GM21825 (cell line): ENCODE results near the gene MRGPRE.

Experiments
- ATAC-seq: cut with Tn5 transposase; IDR thresholded peaks from one replicate; pipeline ENCODE4 v1.9.1; 2021; ENCODE audit warnings: mild to moderate bottlenecking, moderate library complexity; ENCODE audit not compliant: unreplicated experiment

The MRGPRE gene

DNA sequence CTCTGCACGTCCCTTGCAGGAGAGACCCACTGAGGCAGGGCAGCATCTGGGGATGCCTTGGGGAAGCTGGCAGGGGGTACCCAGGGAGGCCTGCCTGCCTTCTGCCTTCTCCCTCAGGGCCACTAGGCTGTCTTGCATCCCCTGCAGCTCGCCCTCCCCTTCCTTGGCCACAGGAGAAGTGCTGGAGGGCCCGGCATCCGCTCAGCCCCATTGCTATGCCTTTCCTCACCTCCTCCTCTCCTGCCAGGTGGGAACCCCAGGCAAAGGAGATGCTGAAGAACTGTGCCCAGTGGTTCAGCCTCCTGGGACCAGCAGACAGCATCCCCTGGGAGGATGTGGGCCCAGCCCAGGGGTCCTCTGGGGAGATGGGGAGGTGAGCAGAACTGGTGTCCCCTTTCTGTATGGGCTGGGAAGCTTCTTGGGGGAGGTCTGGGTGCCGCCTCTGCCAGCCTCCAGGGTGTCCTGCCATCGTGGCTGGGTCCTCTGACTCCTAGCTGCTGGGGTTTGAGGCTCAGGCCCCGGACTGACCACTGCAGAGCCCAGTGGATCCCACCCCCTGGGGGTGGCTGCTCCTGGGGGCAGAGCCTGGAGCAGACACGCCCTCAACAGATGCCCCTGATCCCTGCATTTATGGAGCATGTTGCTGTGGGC lies 34.2 kb downstream of the MRGPRE start:
- no peak for ATAC-seq

DNA sequence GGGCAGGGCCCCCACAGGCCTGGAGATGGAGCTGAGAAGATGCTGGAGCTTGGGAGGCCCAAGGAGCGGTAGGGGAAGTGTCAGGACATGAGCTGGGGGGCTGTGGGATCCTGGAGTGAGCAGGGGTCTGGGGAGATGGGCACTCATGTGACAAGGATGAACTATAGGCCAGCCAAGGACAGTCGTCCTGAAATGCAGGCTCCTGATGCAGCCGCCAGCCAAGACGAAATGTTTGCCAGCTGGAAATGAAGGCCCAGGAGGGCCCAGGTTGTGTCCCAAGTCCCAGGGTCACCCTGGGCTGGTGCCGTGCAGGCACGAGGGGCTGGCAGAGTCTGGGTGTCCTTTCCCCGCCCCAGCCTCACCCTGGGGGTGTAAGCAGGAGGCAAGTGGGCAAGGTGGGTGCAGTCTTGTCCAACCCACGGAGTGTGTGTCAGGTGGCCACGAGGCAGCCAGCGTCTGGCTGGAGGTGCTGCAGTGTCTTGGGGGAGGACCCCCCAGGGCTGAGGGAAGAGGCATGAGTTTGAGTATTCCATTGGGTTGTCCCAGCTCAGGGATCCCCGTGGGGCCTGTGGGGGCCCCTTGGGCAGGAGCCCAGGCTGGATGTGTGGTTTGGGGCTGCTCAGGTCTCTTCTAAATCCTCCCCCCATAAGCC lies 35.0 kb downstream of the MRGPRE start:
- no peak for ATAC-seq

GRCh38 chr11:3196161-3197043 lies 35.8 kb downstream of the MRGPRE start:
- no peak for ATAC-seq

GRCh38 chr11:3195251-3196160 lies 36.7 kb downstream of the MRGPRE start:
- no peak for ATAC-seq

DNA sequence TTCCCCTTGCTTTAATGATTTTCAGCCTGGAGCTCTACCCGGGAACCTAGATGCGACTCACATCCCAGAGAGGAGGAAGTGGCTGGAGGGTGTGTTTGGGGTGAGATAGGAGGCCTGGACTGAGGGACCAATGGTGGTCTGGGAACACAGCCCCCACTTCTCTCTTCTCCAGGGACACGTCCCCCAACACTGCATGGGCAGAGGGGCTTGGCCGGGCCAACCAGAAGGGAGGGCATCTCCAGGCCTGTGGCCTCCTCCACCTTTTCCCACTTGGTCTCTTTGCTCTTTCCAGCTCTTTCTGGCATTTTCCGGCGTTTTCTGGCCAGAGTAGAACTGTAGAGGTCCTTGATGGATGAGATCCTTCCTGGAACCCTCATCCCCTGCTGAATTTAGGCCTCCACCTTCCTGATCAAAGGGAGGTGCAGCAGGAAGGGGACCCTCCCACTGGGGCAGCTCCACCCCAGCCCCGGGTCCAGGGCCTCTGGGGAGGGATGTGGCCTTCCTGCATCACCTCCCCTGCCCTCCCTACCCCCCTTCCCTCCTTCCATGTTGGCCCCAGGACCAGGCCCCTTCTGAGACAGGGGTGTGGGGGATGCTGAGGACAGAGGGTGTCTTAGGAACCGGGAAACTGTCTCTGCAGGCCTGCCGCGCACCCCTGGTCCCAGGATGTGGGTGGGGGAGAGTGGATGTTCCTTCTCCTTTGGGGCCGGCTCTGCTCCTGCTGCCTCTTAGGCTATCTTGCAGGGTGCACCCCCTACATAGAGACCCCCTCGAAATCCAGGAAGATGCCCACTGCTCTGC lies 38.0 kb downstream of the MRGPRE start:
- ATAC-seq, result no peak

DNA sequence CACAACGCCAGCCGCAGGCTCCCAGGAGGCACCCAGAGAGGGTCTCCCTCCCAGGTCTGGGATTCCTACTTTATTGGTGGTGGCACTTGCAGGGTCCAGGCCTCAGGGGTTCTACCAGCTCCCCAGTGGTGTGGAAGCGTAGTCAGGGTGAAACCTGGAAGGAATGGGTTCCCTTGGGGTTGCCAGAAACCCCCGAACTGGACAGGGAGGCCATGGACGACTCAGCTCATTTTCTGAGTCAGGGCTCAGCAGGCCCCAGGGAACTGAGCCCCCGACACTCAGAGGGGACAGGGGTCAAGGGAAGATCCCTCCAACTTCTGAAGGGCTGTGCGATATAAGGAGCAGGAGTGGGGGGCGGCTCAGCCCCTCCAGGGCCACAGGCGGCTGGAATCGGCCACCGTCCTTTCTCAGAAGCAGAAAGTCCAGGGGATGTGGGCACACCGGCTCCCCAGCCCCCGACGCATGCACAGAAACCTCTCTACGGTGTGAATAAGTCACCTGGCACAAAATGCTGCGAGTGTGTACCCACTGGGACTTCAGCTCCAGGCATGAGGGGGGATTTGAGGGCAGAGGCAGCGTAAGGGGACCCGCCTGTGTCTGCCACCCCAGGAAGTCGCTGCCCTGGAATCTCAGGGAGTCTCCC lies 38.7 kb downstream of the MRGPRE start:
- no peak for ATAC-seq

- no peak for ATAC-seq
Observed at GRCh38 chr11:3192511-3193372, 39.5 kb downstream of the MRGPRE start.

- ATAC-seq, result no peak
Observed at GRCh38 chr11:3191586-3192324, 40.5 kb downstream of the MRGPRE start.

- ATAC-seq, result no peak
Observed at GRCh38 chr11:3190600-3190999, 41.6 kb downstream of the MRGPRE start.

DNA sequence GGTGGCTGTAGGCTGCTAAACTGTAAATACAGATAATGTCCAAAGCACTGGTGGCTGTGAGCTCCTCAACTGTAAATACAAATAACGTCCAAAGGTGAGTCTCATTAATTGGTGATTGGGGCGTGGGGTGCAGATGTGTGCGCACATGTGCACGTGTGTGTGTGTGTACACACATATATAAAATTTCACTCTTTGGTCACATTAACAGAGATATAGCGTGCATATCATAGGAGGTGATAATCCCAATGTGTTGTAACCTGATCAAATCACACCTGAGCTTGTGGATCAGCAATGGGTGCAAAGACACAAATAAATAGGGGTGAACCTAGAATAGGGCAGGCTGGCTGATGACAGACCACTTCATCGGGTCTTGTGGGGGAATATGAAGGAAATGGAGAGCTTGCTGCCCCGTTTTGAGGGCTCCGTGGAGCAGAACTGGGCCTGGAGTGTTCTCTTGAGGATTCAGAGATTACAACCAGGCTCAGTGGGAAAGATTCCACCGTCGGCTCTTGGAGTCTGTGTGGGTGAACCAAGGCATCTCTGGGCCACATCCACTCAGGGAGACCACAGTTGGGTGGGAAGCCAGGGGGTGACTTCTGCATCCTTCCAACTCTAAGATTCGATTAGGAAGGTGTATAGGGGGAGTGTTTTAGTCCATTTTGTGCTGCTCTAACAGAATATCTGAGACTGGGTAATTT lies 42.2 kb downstream of the MRGPRE start:
- no peak for ATAC-seq

- ATAC-seq, result no peak
Observed at GRCh38 chr11:3189196-3189843, 42.9 kb downstream of the MRGPRE start.

DNA sequence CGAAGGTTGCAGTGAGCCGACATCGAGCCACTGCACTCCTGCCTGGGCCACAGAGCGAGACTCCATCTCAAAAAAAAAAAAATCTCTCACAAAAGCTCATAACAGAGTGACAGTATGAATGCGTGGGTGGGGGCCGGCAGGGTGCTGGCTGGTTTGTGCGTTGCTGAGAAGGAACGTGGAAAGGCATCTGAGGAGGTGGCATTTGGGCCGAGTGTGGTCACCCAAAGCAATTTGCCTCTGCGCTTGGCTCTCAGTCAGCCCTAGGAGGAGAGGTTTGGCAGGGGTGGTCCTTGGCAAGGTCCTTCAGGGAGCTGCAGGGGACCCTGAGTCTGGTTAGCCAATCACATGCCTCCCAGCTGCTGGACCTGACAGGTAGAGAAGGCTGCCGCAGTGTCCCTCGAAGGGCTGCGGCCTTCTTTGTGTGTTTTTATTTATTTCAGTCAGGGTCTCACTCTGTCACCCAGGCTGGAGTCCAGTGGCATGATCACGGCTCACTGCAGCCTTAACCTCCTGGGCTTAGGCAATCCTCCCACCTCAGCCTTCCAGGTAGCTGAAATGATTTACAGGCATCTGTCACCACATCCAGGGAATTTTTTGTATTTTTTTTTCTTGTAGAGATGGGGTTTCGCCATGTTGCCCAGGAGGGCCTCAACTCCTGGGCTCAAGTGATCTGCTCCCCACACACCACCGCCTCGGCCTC lies 43.6 kb downstream of the MRGPRE start:
- ATAC-seq, result no peak

- ATAC-seq, result no peak
Observed at GRCh38 chr11:3186166-3186953, 45.9 kb downstream of the MRGPRE start.

DNA sequence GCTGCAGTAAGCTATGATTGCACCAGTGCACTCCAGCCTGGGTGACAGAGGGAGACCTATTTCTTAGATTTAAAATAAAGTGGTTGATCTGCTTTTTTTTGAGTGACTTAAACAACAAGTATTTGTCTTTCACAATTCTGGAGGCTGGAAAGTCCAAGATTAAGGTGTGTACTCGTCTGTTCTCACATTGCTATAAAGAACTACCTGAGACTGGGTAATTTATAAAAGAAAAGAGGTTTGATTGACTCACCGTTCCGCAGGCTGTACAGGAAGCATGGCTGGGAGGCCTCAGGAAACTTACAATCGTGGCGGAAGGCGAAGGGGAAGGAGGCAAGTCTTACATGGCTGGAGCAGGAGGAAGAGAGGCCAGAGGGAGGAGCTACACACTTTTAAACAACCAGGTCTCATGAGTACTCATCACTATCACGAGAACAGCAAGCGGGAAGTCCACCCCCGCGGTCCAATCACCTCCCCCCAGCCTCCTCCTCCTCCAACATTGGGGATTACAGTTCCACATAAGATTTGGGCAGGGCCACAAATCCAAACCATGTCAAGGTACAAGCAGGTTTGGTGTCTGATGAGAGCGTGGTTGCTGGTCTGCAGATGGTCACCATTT lies 47.4 kb downstream of the MRGPRE start:
- ATAC-seq, result no peak

GRCh38 chr11:3183523-3183922 lies 48.7 kb downstream of the MRGPRE start:
- no peak for ATAC-seq
